K562 (cell line): ENCODE data around the gene SERINC3. TPM values are rescaled to one million over a fixed set of nuclear protein-coding genes. Genes with fewer than 3 reads are reported as not detected.

Source experiments
- ADNP ChIP-seq: fragments of 200-800 bp; sonication (Bioruptor generic); IDR thresholded peaks from 2 replicates; pipeline ENCODE4 v1.6.1; 2016; ENCODE audit warnings: missing genetic modification characterization, missing compliant biosample characterization
- ATF6 ChIP-seq: sonication (generic); formaldehyde crosslinking; IDR thresholded peaks from 2 replicates; pipeline ENCODE4 v1.4.0; 2020; ENCODE audit warnings: mild to moderate bottlenecking, missing genetic modification reagents
- BRD9 ChIP-seq: fragments of 450-650 bp; IDR thresholded peaks from 2 replicates; pipeline ENCODE4 v1.6.1; 2018; ENCODE audit warnings: low read depth; ENCODE audit not compliant: partially characterized antibody
- CBFA2T3 ChIP-seq: fragments of 450-650 bp; IDR thresholded peaks from 2 replicates; pipeline ENCODE4 v1.6.1; 2017
- CEBPB ChIP-seq: fragments of 450-650 bp; IDR thresholded peaks from 2 replicates; pipeline ENCODE4 v1.6.1; 2016; ENCODE audit warnings: missing genetic modification characterization, missing compliant biosample characterization
- E2F3 ChIP-seq: fragments of 250-450 bp; sonication (Bioruptor Pico); IDR thresholded peaks from 2 replicates; pipeline ENCODE4 v1.4.0; 2020; ENCODE audit warnings: mild to moderate bottlenecking
- ESRRB ChIP-seq: fragments of 250-450 bp; sonication (Bioruptor Pico); IDR thresholded peaks from 2 replicates; pipeline ENCODE4 v1.5.0; 2020; ENCODE audit warnings: mild to moderate bottlenecking, moderate library complexity, borderline replicate concordance
- HCFC1 ChIP-seq: IDR thresholded peaks from 2 replicates; pipeline ENCODE4 v1.6.1; 2012; ENCODE audit warnings: low read depth, low read length, improper control_type of control experiment
- HNRNPLL ChIP-seq: fragments of 200-400 bp; formaldehyde crosslinking; IDR thresholded peaks from 2 replicates; pipeline ENCODE4 v1.6.1; 2017; ENCODE audit warnings: low read length, low read depth, mild to moderate bottlenecking; ENCODE audit not compliant: poor library complexity, severe bottlenecking
- IRF1 ChIP-seq: sonication (generic); formaldehyde crosslinking; IDR thresholded peaks from 2 replicates; pipeline ENCODE4 v1.8.0; 2022; ENCODE audit warnings: missing genetic modification reagents, mild to moderate bottlenecking, borderline replicate concordance
- JUN ChIP-seq, 2 experiments: sonication (generic) in 1 of 2; formaldehyde crosslinking in 1 of 2; IDR thresholded peaks; 2 replicates each; pipeline versions ENCODE4 v1.6.1 to v1.8.0; 2012 to 2022; ENCODE audit warnings: borderline replicate concordance in 2 of 2, mild to moderate bottlenecking in 2 of 2, improper control_type of control experiment in 1 of 2, low read depth in 1 of 2, low read length in 1 of 2, missing genetic modification reagents in 1 of 2
- MAFK ChIP-seq: IDR thresholded peaks from 2 replicates; pipeline ENCODE4 v1.6.1; 2011; ENCODE audit warnings: low read length, improper control_type of control experiment
- MCM2 ChIP-seq: fragments of 450-650 bp; IDR thresholded peaks from 2 replicates; pipeline ENCODE4 v1.6.1; 2017; ENCODE audit warnings: low read depth, mild to moderate bottlenecking
- MTA3 ChIP-seq: fragments of 450-650 bp; formaldehyde crosslinking; IDR thresholded peaks from 2 replicates; pipeline ENCODE4 v1.6.1; 2017; ENCODE audit warnings: mild to moderate bottlenecking, borderline replicate concordance
- NFE2L1 ChIP-seq: fragments of 450-650 bp; IDR thresholded peaks from 2 replicates; pipeline ENCODE4 v1.6.1; 2016; ENCODE audit warnings: missing genetic modification characterization, low read depth, mild to moderate bottlenecking, missing compliant biosample characterization, moderate library complexity, borderline replicate concordance
- POLR3A ChIP-seq: IDR thresholded peaks from 2 replicates; pipeline ENCODE4 v1.6.1; 2011; ENCODE audit warnings: borderline replicate concordance, mild to moderate bottlenecking, moderate library complexity; ENCODE audit not compliant: insufficient read length, insufficient read depth; ENCODE audit errors: extremely low read depth
- PTRF ChIP-seq: fragments of 450-650 bp; IDR thresholded peaks from 2 replicates; pipeline ENCODE4 v1.6.1; 2016; ENCODE audit warnings: mild to moderate bottlenecking, missing genetic modification characterization, missing compliant biosample characterization
- RNF2 ChIP-seq: sonication (generic); IDR thresholded peaks from 2 replicates; pipeline ENCODE4 v1.6.1; 2016
- SMARCC2 ChIP-seq: fragments of 450-650 bp; IDR thresholded peaks from 2 replicates; pipeline ENCODE4 v1.6.1; 2017; ENCODE audit warnings: antibody characterized with exemption, moderate library complexity, mild to moderate bottlenecking, low read depth
- SP2 ChIP-seq: IDR thresholded peaks from 2 replicates; pipeline ENCODE4 v1.6.1; 2011; ENCODE audit warnings: mild to moderate bottlenecking, low read depth, low read length, moderate library complexity; ENCODE audit not compliant: poor library complexity, severe bottlenecking; ENCODE audit errors: extremely low read depth
- TARDBP ChIP-seq: fragments of 450-650 bp; IDR thresholded peaks from 2 replicates; pipeline ENCODE4 v1.6.1; 2016
- TSC22D4 ChIP-seq: fragments of 450-650 bp; IDR thresholded peaks from 2 replicates; pipeline ENCODE4 v1.6.1; 2016; ENCODE audit warnings: missing genetic modification characterization, missing biosample characterization, control low read depth
- ZBTB17 ChIP-seq: fragments of 450-650 bp; formaldehyde crosslinking; IDR thresholded peaks from 2 replicates; pipeline ENCODE4 v1.4.0; 2020; ENCODE audit warnings: mild to moderate bottlenecking
- ZFX ChIP-seq: sonication (generic); formaldehyde crosslinking; IDR thresholded peaks from 2 replicates; pipeline ENCODE4 v1.8.0; 2022; ENCODE audit warnings: mild to moderate bottlenecking, missing genetic modification reagents, moderate library complexity
- ZNF277 ChIP-seq: fragments of 250-450 bp; sonication (Bioruptor Pico); IDR thresholded peaks from 2 replicates; pipeline ENCODE4 v1.8.0; 2022; ENCODE audit warnings: inconsistent platforms, mild to moderate bottlenecking, moderate library complexity, borderline replicate concordance
- polyA plus RNA-seq, 8 experiments: library from polyadenylated mRNA; depleted of rRNA in 4 of 8; stranded (reverse) in 5 of 8; unstranded in 3 of 8; fragments of >200 nt; fragmentation: Nextera tagmentation in 2 of 8; fragmentation: Illumina TruSeq in 1 of 8; extraction: Ambion mirVana in 2 of 8; extraction: Trizol in 1 of 8; gene quantifications; 2 replicates each; pipeline versions ENCODE4 v1.2.1 to v1.2.3, GENCODE V29; 2011 to 2014; ENCODE audit warnings: inconsistent platforms in 1 of 8, missing spikeins in 1 of 8
- total RNA-seq, 7 experiments: library from RNA; depleted of rRNA in 6 of 7; stranded (reverse); fragments of >200 nt in 6 of 7; fragmentation: Illumina TruSeq in 2 of 7; extraction: Trizol in 2 of 7; gene quantifications; 2 replicates each; pipeline versions ENCODE4 v1.2.1 to v1.2.3, GENCODE V29; 2011 to 2021; ENCODE audit warnings: low replicate concordance in 1 of 7

Gene SERINC3
- total and polyA plus RNA-seq, 9 of the 15 experiments (the other 6 are each of a cell fraction or from before 2014, with no cell fraction given), result 24.7 to 107 (median 48.8) TPM

DNA sequence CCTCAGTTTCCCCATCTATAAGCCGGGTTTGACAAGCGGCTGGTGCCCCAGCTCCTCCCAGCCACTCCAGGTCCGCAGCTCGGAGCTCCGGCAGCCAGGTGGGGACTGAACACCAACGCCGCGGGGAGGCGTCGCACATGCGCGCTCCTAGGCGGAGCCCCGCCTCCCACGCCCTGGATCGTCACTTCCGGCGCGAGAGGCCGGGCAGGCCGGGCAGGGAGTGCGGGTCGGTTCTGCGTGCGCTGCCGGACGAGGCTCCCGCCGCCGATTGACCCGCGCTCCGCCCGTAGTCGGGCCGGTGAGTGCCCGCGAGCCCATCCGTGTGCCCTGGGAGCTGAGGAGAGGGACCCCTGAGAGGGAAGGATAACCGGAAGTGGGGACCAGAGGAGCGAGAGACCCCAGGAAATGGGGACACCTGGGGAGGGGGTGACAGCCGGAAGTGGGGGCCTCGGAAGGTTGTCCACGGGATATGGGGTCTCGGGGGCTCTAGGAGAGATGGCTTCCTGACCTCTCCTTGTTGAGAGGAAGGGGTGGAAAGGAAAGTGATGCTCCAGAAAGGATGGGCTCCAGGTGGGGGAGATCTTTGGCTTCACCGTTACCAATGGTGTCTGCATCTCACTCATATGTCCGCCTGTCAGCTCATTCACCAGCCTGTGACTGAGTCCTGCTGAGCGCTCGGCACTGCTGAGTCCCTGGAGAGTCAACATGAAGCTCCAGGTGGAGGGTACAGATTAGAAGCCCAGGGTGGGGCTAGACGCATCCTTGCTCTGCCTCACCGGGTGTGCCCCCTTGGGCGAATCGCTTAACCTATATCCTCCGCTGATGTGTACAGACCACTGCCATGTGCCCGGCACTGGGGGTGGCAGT, 45.9 kb downstream of the SERINC3 start, which contains the start of gene TTPAL (continued):
- no peak for TF ChIP-seq ZNF277 (CRISPR knock-in tag)
- TF ChIP-seq TARDBP, result no peak
- TF ChIP-seq ESRRB, result no peak
- no peak for TF ChIP-seq NFE2L1 (tag)
- TF ChIP-seq ADNP (tag), result no peak
- no peak for TF ChIP-seq PTRF (tag)
- peak; percentile 71 for TF ChIP-seq ZBTB17
- peak; percentile 26 for TF ChIP-seq HNRNPLL
- TF ChIP-seq IRF1 (CRISPR knock-in tag), result no peak
- TF ChIP-seq ZFX, result peak; percentile 89
- TF ChIP-seq SP2, result no peak
- 0 out of 2 replicates have a peak, but pooled peaks have one; percentile 44 for TF ChIP-seq RNF2
- no peak for TF ChIP-seq MAFK
- TF ChIP-seq POLR3A, result no peak
- no peak for TF ChIP-seq TSC22D4 (tag)
- 0 out of 2 replicates have a peak, but pooled peaks have one; percentile 51 for TF ChIP-seq SMARCC2
- TF ChIP-seq E2F3, result no peak
- peak; percentile 61 for TF ChIP-seq CBFA2T3
- no peak; the same call in 1 of the 2 replicates for TF ChIP-seq JUN (IDR thresholded peaks at IDR 0.05; ENCODE audit: borderline replicate concordance, low read depth, low read length)
- no peak for TF ChIP-seq JUN (CRISPR knock-in tag; IDR thresholded peaks at IDR 0.05; ENCODE audit: borderline replicate concordance)
- no peak for TF ChIP-seq BRD9
- TF ChIP-seq CEBPB (tag), result no peak
- TF ChIP-seq MTA3, result peak; percentile 73; the same call in 1 of the 2 replicates
- TF ChIP-seq ATF6 (CRISPR knock-in tag), result peak; percentile 88; the same call in 1 of the 2 replicates
- TF ChIP-seq HCFC1, result peak; percentile 24; the same call in 1 of the 2 replicates
- TF ChIP-seq MCM2, result no peak
